ENCODE results near the gene CYB561D1.

- TF ChIP-seq EZH2 (optimal IDR thresholded peaks at IDR 0.05; ENCODE audit: low read depth, low read length) (no peak), CTCF (IDR thresholded peaks at IDR 0.05; ENCODE audit: low read length) (no peak)
These were observed 8.5 kb downstream of the CYB561D1 start for GRCh38 chr1:109502364-109502851.
